HAP-1 (cell line): ENCODE measurements around the gene PTX3.

ENCODE experiments used
- DNase-seq, 2 experiments: peaks; one replicate each; pipeline ENCODE4 v3.0.0-alpha.2; 2016 to 2020; ENCODE audit warnings: low spot score in 2 of 2
- H3K27me3 ChIP-seq: fragments of 250-450 bp; sonication (Bioruptor Pico); 2 replicates; pipeline ENCODE4 v1.5.1; 2020; ENCODE audit warnings: low read depth, mild to moderate bottlenecking, moderate library complexity
- H3K36me3 ChIP-seq: fragments of 250-450 bp; sonication (Bioruptor Pico); replicated peaks from 2 replicates; pipeline ENCODE4 v1.5.1; 2020; ENCODE audit warnings: mild to moderate bottlenecking
- H3K4me1 ChIP-seq: fragments of 250-450 bp; sonication (Bioruptor Pico); 2 replicates; pipeline ENCODE4 v1.5.1; 2020; ENCODE audit warnings: mild to moderate bottlenecking
- H3K4me3 ChIP-seq: fragments of 250-450 bp; sonication (Bioruptor Pico); 2 replicates; pipeline ENCODE4 v1.5.1; 2020; ENCODE audit warnings: mild to moderate bottlenecking, moderate library complexity
- H3K9me3 ChIP-seq: fragments of 250-450 bp; sonication (Bioruptor Pico); 2 replicates; pipeline ENCODE4 v1.5.1; 2020; ENCODE audit warnings: mild to moderate bottlenecking, moderate library complexity
- in situ Hi-C: fragments of 300-500 bp; cut with MboI; formaldehyde crosslinking; loops from 3 replicates; pipeline ENCODE4 v1.14.3; 2020; ENCODE audit warnings: low sequenced_read_pairs, inconsistent platforms, mixed read lengths

Gene PTX3

DNA sequence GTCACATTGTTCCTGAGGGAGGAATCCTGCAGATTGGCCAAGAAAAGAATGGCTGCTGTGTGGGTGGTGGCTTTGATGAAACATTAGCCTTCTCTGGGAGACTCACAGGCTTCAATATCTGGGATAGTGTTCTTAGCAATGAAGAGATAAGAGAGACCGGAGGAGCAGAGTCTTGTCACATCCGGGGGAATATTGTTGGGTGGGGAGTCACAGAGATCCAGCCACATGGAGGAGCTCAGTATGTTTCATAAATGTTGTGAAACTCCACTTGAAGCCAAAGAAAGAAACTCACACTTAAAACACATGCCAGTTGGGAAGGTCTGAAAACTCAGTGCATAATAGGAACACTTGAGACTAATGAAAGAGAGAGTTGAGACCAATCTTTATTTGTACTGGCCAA lies 6.1 kb downstream of the PTX3 start:
- Histone ChIP-seq H3K9me3 (no peaks in the 10 kb centered on the region), H3K4me3 (no peak overlapping the region), H3K36me3 (no peaks in the 10 kb centered on the region), H3K27me3 (peaks cover 26% of the 10 kb centered on the region), H3K4me1 (no peaks in the 10 kb centered on the region)
- DNase-seq: no peak
- in situ Hi-C loops: no loop called here

DNA sequence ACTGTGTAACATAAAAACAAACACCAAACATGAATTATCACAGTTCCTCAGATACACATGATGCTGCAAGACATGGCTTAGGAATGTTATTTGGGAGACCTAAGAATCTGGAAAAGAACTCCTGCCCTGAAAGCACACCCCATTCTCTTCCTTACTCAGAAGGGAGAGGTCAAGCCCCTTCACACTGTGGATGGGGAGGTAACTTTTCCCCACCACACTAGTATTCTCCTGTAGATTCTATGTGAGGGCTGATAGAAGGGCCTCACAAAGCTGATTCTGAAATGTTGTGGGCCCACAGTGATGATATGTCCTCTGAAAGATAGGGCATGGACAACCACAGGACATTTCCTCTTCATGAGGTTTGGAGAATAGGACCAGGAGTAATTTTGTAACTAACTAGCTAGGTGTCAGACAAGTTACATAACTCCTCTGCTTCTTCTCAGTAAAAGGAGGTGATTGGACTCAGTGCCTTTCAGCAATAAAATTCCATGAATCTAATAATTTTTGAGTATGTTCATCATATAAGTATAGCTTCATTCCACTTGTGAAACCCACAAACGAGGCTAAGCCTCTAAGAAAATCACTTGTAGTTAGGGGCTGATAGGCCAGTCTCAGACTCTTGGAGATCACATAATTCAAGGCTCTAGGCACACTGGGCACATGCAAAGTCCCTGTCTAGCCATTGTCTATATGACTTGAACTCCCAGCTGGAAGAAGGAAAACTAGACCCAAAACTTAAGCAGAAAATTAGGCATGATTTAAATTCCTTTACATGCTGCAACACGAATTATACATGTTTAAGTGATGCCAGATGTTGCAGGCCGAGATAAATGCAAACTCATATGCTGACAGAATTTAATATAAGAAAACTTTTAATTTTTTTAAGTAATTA lies 7.5 kb downstream of the PTX3 start:
- no peak for DNase-seq
- in situ Hi-C loops: no loop called here
- Histone ChIP-seq H3K27me3 (peaks cover 17% of the 10 kb centered on the region), H3K4me1 (no peaks in the 10 kb centered on the region), H3K9me3 (no peaks in the 10 kb centered on the region), H3K4me3 (no peak overlapping the region), H3K36me3 (no peaks in the 10 kb centered on the region)

DNA sequence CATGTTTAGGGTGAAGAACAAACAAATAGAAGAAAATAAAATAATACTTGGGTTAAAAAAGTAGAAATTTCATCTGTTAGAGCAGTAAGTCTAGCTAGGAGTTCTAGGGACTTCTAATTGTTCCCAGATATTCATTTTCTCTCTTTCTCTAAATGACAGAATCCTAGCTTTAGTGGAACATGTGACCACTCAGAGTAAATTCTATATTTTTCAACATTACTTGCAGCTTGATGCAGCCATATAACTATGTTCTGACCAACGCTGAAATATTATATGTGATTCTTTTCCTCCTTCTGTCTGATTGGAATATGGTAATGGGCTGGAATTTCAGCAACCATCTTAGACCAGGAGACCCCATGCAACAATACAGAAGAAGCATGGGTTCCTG lies 8.1 kb downstream of the PTX3 start:
- DNase-seq: no peak
- Histone ChIP-seq H3K27me3 (peaks cover 13% of the 10 kb centered on the region), H3K36me3 (no peaks in the 10 kb centered on the region), H3K9me3 (no peaks in the 10 kb centered on the region), H3K4me3 (no peak overlapping the region), H3K4me1 (no peaks in the 10 kb centered on the region)
- in situ Hi-C loops: no loop called here

DNA sequence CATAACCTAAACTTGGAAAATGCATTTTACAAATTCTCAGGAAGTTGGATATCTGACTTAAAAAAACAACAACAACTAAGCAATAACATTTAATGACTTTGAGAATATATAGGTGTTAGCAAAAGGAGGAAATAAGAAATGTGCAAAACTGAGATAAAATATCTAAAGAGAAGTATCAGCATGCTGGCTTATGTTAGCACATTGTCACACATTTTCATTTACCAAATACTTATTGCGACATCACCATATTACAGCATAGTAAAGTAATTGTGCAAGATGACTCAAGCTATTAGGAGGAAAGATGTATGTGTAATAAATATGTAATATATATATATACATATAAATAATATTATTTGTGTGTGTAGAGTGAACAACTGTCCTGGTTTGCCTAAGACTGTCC lies 9.2 kb downstream of the PTX3 start:
- no peak for DNase-seq
- Histone ChIP-seq H3K4me3 (no peak overlapping the region), H3K4me1 (no peaks in the 10 kb centered on the region), H3K9me3 (no peaks in the 10 kb centered on the region), H3K27me3 (peaks cover 10% of the 10 kb centered on the region), H3K36me3 (no peaks in the 10 kb centered on the region)
- in situ Hi-C loops: no loop called here

DNA sequence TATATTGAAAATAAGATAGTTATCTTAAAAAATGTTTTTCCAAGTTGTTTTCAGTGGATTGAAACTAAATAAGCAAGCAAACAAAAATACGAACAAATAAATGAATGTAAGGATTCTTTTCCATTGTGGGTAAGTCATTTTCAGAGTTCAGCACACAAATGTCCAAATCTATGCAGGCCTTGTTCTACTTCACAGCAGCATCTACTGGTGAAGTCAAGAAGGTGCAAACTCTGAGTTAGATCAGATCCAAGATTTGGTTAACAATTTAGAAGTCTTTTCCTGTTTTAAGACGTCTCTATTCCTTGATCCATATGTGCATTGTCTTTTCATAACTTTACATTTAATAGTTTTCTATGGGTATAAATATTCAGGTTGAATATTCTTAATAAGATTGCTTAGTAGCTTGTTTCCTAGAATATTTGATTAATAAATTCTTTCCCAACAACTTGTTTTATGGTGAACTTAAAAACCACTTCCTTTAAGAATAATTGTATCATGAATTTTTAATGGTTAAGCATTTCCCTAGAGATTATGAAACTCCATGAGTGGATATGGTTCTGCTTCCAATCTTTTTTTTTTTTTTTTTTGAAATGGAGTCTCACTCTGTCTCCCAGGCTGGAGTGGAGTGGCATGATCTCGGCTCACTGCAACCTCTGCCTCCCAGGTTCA lies 10.5 kb downstream of the PTX3 start:
- peak in 1 of 2 experiments; percentile 12 for DNase-seq
- in situ Hi-C loops: no loop called here
- Histone ChIP-seq H3K27me3 (peaks cover 4% of the 10 kb centered on the region; the same call in 1 of the 2 replicates), H3K9me3 (no peaks in the 10 kb centered on the region), H3K4me1 (no peaks in the 10 kb centered on the region), H3K4me3 (no peak overlapping the region), H3K36me3 (no peaks in the 10 kb centered on the region)

DNA sequence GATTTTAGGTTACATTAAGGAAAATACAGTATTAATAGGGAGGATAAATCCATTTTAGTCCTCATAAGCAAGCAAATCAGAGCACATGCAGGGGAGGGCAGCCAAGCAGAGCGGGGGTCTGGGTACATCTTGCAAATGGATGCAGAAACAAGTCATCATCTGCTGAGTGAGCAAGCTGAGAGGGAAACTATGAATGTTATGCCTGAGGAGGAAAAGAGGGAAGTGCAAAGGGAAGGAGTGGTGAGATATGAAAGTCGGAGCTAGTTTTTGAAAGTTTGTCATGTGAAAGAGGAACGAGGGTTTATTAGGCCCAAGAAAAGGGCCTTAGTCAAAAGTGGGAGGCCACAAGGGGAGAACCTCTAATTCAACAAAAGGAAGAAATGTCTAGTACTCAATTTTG lies 15.4 kb downstream of the PTX3 start:
- Histone ChIP-seq H3K27me3 (peaks cover 3% of the 10 kb centered on the region; the same call in 1 of the 2 replicates), H3K36me3 (no peaks in the 10 kb centered on the region), H3K4me3 (no peak overlapping the region), H3K4me1 (no peaks in the 10 kb centered on the region), H3K9me3 (no peaks in the 10 kb centered on the region)
- no peak for DNase-seq
- in situ Hi-C loops: no loop called here

DNA sequence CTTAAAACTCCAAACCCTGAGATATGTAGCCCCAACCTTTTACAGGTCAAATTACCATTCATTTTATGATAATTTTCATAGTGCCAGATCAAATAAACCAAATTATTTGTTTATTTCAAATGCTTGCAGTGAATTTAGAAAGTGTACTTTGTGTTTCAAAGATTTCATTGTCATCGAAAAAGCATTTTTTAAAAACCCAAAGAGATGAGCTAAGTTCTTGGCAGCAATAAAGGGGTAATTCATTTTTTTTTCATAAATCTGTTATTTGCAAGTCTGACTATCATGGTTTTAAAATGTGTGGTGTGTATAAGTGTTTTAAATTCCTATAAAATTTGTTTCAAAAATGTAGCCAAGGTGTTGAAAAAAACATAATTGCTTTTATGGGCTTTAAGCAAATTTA lies 17.2 kb downstream of the PTX3 start:
- no peaks in the 10 kb centered on the region for H3K36me3 ChIP-seq
- peaks cover 8% of the 10 kb centered on the region; the same call in 1 of the 2 replicates for H3K27me3 ChIP-seq
- H3K4me3 ChIP-seq: no peak overlapping the region
- no peaks in the 10 kb centered on the region for H3K4me1 ChIP-seq
- in situ Hi-C loops: no loop called here
- H3K9me3 ChIP-seq: no peaks in the 10 kb centered on the region
- no peak for DNase-seq

DNA sequence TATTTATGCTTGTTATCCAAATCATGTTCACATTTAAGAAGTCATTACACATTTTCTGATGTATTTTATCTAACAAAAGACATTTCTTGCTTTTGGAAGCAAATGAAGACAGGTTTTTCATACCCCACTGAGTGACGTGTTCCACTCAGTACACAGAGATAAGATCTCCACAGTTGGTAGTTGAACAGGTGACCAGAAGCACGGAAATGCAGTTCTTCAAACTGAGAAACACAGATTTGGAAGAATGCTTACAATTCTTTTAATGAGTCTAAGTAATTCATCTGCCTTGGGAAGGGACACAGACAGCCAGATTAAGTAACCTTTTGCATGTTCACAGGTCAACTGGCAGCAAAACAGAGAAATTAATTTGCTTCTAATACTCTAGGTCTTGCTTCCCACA lies 23.1 kb downstream of the PTX3 start:
- DNase-seq: no peak
- in situ Hi-C loops: no loop called here

DNA sequence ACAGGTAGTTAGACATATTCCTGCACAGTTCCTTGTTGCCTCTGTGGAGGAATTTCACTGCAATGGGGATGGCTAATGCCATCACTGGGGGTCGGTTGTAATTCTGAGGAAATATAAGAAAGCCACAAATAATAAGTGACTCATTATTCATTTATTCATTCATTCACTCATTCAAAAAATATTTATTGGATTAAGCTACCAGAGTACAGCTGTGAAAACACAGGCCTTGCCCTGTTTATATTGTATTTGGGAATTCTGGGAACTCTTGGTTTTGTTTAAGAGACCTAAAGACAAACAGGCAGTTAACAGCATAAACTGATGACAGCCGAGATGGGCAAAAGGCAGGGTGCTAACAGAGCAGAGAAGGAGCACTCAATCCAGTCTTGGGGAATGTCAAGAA lies 23.6 kb downstream of the PTX3 start:
- in situ Hi-C loops: no loop called here
- no peak for DNase-seq
- H3K27me3 ChIP-seq: peaks cover 5% of the 10 kb centered on the region; the same call in 1 of the 2 replicates
- no peaks in the 10 kb centered on the region for H3K4me1 ChIP-seq
- H3K36me3 ChIP-seq: no peaks in the 10 kb centered on the region
- H3K9me3 ChIP-seq: no peaks in the 10 kb centered on the region
- H3K4me3 ChIP-seq: no peak overlapping the region

More for the DNA sequence above, 23.1 kb downstream of the PTX3 start:
- Histone ChIP-seq H3K27me3 (peaks cover 5% of the 10 kb centered on the region; the same call in 1 of the 2 replicates), H3K4me1 (no peaks in the 10 kb centered on the region), H3K36me3 (no peaks in the 10 kb centered on the region), H3K4me3 (no peak overlapping the region), H3K9me3 (no peaks in the 10 kb centered on the region)

DNA sequence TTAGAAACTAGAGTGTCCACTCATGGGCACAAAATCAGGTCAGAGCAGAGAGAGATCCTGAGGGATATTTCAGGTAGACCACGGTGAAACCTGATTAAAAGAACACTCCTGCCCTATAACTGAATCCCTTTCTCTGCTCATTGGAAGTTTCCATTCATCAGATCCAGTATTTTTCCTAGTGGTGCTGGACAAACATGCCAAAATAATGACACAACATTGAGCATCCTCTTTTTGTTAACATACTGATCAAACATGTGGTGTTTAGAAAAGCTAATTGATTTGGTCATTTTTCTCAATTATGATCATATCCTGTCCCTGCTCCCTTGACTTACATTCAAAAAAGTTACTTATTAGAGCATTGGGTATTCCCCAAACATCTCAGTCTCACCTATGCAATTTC lies 27.2 kb downstream of the PTX3 start:
- Histone ChIP-seq H3K4me1 (no peaks in the 10 kb centered on the region), H3K4me3 (no peak overlapping the region), H3K9me3 (no peaks in the 10 kb centered on the region), H3K27me3 (no peaks in the 10 kb centered on the region; the same call in 1 of the 2 replicates), H3K36me3 (no peaks in the 10 kb centered on the region)
- in situ Hi-C loops: no loop called here
- DNase-seq: no peak

DNA sequence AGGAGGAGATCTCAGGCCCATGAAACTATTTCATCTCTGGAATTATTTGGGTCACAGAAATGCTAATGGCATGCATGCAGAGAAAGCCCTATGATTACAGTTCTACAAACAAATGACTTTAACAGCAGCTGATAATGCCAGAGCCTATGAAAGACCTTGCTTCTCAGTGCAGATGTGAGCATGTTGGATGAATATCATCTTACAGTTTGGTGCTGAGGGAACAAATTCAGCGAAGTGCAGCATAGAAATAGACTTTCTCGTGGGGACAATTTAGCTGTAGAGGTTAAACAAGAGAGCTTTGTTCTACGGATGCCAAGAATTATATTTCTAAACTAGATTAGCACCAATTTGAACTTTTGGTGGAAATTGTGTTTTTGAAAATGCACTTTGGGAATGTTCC lies 27.7 kb downstream of the PTX3 start:
- Histone ChIP-seq H3K4me1 (no peaks in the 10 kb centered on the region), H3K9me3 (no peaks in the 10 kb centered on the region), H3K36me3 (no peaks in the 10 kb centered on the region), H3K4me3 (no peak overlapping the region), H3K27me3 (no peaks in the 10 kb centered on the region; the same call in 1 of the 2 replicates)
- in situ Hi-C loops: no loop called here
- no peak for DNase-seq

DNA sequence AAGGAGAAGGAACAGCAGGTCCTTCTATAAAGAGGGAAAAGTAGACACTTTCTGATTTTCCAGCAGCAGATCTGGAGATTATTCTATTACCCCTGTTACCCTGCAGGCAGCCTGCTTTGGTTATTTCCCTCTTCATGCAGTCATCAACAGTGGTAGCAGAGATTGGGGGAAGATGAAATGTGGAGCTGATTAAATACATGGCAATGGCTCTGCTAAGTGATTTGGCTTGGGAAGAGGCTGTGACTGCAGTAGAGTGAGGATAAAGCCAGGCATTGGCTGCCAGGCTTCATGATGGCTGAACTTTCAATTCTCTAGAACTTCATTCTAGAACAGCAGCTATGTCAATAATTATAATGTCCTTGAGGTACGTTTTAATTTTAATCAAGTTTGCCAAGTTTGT lies 29.1 kb downstream of the PTX3 start:
- no peak for DNase-seq
- in situ Hi-C loops: no loop called here
- Histone ChIP-seq H3K27me3 (peaks cover 4% of the 10 kb centered on the region), H3K4me3 (no peak overlapping the region), H3K36me3 (no peaks in the 10 kb centered on the region), H3K9me3 (no peaks in the 10 kb centered on the region), H3K4me1 (no peaks in the 10 kb centered on the region)

DNA sequence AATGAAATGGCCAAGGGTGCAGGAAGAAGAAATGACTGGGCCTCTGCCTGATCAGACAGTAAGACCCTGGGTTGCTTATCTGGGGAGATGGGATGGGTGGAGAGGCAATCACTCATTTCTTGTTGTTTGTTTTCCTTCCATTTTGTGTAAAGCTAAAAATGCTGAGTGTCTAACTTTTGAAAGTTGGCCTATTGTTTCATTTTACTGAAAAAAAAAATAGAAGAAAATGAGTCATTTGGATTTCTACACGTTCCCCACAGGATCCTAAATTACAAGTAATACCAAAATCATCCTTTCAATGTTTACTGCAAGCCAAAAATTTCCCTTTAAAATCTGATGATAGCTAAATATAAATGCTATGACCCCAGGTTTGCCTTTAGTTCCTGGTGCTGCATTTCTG lies 30.6 kb downstream of the PTX3 start:
- H3K4me3 ChIP-seq: no peak overlapping the region
- peaks cover 10% of the 10 kb centered on the region for H3K27me3 ChIP-seq
- no peaks in the 10 kb centered on the region for H3K9me3 ChIP-seq
- H3K4me1 ChIP-seq: no peaks in the 10 kb centered on the region
- no peak for DNase-seq
- in situ Hi-C loops: no loop called here
- no peaks in the 10 kb centered on the region for H3K36me3 ChIP-seq

DNA sequence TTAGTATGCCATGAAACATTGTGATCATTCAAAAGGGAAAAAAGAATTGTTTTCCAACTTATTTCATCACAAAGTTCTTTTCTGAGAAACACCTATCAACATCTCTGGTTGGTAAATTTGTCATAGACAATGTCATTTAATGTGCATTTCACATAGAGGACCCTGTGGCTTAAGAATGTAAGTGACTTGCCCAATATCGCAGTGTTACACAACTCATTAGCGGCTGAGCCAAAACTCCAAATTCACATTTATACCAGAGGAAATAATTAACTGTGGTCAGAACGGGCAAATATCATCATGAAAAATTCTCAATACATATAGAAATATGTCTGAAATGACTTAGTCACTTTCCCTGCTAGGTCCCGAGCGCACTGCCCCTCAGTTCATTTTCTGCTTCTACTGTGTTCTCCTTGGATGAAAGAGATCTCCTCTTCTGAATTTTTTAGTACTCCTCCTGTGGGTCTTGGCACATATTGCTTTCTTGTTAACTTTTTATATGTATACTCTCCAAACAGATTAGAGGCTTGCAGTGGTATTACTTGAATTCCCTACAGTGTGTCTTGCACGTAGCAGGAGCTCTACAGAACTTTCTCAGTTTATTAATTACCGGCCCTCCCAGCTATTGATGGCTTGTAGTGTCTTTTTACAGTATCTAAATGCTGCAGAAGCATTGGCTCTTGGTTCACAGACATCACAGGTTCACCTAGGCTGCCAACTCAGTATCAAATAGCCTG lies 33.1 kb downstream of the PTX3 start:
- DNase-seq: no peak
- Histone ChIP-seq H3K4me3 (no peak overlapping the region), H3K36me3 (no peaks in the 10 kb centered on the region), H3K27me3 (peaks cover 10% of the 10 kb centered on the region), H3K4me1 (no peaks in the 10 kb centered on the region), H3K9me3 (no peaks in the 10 kb centered on the region)
- in situ Hi-C loops: no loop called here
